Left lobe of liver (tissue), 2 donors: ENCODE measurements around the gene TMEM185B. TPM values are rescaled to one million over a fixed set of nuclear protein-coding genes. Genes with fewer than 3 reads are reported as not detected.
"Not testable (repeated sequence)": the region's sequence is repeated elsewhere in the genome, so short reads cannot be mapped to it uniquely, and the experiment has no call there.

Experiments used
- ATAC-seq: fragments of 200-7000 bp; cut with Tn5 transposase; one replicate; pipeline ENCODE4 v1.9.1; 2020; ENCODE audit warnings: mild to moderate bottlenecking, moderate library complexity
- DNase-seq: peaks from one replicate; pipeline ENCODE4 v3.0.0-alpha.2; 2020; ENCODE audit warnings: low spot score
- total RNA-seq: library from RNA; stranded (reverse); gene quantifications from one replicate; pipeline ENCODE4 v1.2.1, GENCODE V29; 2021
- donor health status: DM: no; HTN: no; CAD: no; lungs with moderate emphysema.
- donor health status: DM: no; HTN: yes; CAD: no.

Gene TMEM185B
- total RNA-seq, 1 donor from 2014 or later: 3.4 TPM

DNA sequence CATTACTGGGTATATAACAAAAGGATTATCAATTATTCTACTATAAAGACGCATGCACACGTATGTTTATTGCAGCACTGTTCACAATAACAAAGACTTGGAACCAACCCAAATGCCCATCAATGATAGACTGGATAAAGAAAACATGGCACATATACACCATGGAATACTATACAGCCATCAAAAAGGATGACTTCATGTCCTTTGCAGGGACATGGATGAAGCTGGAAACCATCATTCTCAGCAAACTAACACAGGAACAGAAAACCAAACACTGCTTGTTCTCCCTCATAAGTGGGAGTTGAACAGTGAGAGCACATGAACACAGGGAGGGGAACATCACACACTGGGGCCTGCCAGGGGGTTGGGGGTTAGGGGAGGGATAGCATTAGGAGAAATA, 12.0 kb upstream of the TMEM185B start:
- not testable (repeated sequence) for DNase-seq, ATAC-seq

DNA sequence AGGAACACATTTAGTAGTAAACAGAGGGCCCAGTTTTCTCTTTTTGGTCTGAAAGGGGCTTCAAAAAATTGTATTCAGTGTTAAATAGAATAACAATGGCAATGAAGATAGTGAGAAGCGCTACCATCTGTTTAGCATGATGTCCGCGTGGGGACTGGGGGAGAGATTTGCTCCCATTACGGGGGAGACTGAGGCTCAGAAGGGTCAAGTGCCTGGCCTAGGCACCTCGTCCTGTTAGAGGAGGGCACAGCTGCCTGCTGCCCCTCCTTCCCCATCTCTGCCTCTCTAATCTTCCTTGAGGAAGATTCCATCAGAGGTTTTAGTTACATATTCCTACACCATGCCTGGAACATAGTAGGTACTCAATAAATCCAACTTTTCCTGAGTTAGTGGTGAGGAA, 10.1 kb upstream of the TMEM185B start:
- ATAC-seq (no peak), DNase-seq (no peak)

DNA sequence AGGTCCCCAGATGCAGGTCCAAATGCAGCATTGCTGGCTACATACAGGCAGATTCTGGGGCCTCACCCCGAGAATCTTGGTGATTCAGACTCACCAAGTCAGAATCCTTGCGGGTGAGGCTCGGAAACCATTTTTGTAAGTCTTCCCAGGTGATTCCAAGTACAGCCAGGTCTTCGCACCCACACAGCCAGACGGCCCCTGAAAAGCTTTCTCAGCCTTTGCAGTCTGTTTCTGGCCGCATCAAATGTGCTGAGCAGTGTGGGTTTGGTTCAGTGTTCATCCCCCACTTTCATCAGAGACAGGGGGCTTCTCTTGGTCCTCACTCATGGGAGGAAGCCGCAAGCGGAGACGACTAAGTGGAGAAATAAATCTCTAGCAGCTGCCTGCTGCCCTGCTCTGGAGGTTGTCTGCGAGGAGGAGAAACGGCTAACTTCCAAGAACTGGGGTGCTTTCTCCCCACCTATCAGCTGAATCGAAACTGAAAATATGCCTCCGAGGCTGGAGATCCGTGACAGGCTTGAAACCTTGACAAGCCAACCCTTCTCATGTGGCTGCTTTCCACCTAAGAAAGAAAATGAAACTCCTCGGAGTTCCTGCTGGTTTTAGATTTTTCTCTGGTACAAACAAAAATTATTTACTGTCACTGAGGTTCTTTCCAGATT, 8.9 kb upstream of the TMEM185B start:
- peak; percentile 76 for ATAC-seq
- no peak for DNase-seq

DNA sequence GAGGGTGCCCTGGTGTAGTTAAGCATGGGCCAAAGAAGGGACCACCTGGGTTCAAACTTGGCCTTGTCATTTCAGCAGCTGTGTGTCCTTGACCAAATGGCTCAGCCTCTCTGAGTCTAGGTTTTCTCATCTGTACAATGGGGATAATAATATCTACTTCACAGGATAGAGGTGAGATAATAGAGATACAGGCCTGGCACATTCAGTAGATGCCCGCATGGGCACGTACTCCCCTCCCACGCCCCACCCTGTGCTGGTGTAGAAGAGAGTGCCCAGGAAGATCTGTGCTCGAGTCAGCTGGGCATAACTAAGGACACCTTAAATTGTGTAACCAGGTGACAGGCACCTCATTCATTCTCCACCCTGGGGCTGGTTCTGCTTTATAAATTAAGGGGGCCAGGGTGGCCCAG, 8.4 kb upstream of the TMEM185B start:
- no peak for ATAC-seq
- no peak for DNase-seq

DNA sequence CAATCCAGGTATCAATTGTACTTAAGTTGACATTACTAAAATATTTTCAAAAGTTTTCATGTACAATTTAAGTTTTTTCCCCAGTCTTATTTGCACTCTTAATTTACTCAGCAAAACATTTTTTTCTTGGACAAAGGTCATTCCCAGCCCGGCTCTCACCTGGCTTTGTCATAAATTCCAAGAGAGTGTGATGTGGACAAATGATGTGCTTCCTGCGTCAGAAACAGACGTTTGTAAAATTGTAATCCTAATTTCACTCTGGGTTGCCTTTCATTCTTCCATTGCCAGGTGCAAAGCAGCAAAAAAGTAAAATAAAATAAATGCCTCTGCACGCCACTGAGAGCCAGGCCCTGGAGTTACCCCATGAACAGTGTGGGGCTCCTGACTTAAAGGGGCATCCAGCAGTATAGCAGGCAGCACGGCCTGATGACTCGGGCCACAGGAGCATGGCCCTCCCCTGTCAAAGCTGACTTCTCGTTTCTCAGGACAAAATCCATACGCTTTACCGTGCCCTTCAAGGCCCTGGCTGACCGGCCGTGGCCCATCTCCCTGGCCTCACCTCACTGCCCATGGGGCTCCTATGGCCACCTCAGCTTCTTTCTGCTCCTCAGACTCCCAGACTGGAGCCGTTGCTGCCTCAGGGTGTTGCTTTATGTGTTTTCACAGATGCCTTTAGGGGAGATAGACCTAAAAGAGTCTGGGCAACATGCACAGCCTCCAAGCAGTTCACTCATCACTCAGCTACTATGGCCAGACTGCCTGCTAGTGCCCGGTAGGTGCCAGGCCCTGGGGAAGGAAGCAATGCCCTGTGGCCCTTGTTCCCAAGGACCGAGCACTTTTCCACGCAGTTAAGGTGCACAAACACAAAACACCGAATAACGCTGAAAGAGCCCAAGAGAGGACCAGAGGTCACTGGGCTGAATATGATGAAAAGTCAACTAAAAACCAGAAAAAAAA, 7.6 kb upstream of the TMEM185B start:
- DNase-seq: no peak

GRCh38 chr2:120229341-120229740, 6.1 kb upstream of the TMEM185B start:
- DNase-seq (no peak), ATAC-seq (no peak)

More for the DNA sequence above, 7.6 kb upstream of the TMEM185B start:
- no peak for ATAC-seq

GRCh38 chr2:120228503-120228902, 5.3 kb upstream of the TMEM185B start:
- ATAC-seq (no peak), DNase-seq (no peak)

- no peak for DNase-seq
- no peak for ATAC-seq
Observed at GRCh38 chr2:120227111-120227991, 4.2 kb upstream of the TMEM185B start.

- ATAC-seq: no peak
- no peak for DNase-seq
Observed at GRCh38 chr2:120226316-120226715, 3.1 kb upstream of the TMEM185B start.

GRCh38 chr2:120225549-120226065, 2.4 kb upstream of the TMEM185B start:
- ATAC-seq (no peak), DNase-seq (no peak)

DNA sequence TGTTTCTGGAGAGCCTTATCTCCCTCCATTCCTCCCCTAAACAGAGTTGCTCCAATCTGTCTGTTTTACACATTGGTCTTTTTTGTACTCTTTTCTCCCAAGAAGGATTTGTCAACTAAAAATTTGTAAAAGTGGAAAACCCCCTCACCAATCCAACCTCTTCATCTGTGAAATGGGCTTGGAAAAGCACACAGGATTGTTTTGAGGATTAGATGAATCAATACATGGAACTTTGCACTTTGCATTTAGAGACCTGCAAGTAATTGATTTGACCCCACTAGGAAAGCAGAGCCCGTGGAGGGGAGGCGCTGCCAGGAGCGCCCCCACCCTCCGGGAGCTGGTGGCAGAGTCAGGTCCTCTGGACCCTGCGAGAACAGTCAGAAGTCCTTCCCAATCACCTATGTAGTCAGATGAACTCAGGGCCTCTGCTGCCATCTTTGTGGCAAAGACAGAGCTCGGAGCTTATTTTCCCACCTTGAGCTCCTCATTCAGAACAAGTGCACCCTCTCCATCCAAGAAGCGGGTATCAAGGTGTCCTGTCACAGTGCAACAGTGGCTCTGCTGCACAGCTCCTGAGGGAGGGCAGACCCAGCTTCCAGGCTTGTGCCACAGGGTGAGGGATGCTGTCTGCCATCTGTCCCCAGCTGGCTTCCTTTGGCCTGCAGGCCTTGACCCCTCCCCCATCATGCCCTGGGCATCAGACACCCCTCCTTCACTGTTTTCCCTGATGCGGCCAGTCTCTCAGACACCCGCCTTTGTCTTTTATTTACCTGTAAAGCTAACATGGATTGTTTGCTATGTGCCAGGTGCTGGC, 1.7 kb upstream of the TMEM185B start:
- ATAC-seq: no peak
- no peak for DNase-seq

GRCh38 chr2:120224256-120224655, 1.1 kb upstream of the TMEM185B start:
- DNase-seq (no peak), ATAC-seq (no peak)

GRCh38 chr2:120222186-120223033, 790 bp downstream of the TMEM185B start:
- DNase-seq: no peak
- ATAC-seq: no peak

- no peak for ATAC-seq
- DNase-seq: peak; percentile 26
Observed at GRCh38 chr2:120221616-120222015, 1.6 kb downstream of the TMEM185B start.

GRCh38 chr2:120220756-120221155, 2.4 kb downstream of the TMEM185B start:
- ATAC-seq: no peak

GRCh38 chr2:120219766-120220165, 3.4 kb downstream of the TMEM185B start:
- DNase-seq (no peak), ATAC-seq (no peak)

More at GRCh38 chr2:120220756-120221155, 2.4 kb downstream of the TMEM185B start:
- no peak for DNase-seq

GRCh38 chr2:120219291-120219690, 3.9 kb downstream of the TMEM185B start:
- DNase-seq (no peak), ATAC-seq (no peak)

DNA sequence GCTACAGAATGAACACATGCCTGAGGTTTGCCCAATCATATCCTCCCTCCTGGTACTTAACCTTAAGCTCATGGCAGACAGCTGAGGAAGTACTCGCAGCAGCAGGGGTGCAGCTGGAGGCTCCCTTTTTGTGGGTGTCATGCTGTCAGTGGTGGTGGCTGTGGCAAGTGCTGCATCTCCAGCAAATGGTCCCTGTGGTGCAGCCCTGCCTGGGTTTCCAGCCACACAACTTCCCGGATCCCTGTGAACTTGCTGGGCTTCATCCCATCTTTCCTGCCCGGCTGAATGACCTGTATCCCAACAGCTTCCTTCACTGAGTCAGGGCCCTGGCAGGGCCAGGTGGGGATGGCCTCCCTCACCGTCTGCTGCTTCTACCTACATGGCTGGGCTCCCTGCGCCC, 5.0 kb downstream of the TMEM185B start:
- ATAC-seq: no peak
- DNase-seq: peak; percentile 38

- ATAC-seq: no peak
- DNase-seq: no peak
Observed at GRCh38 chr2:120210270-120210693, 12.9 kb downstream of the TMEM185B start.
